ENCODE measurements around the gene CD300E.

Gene CD300E

DNA sequence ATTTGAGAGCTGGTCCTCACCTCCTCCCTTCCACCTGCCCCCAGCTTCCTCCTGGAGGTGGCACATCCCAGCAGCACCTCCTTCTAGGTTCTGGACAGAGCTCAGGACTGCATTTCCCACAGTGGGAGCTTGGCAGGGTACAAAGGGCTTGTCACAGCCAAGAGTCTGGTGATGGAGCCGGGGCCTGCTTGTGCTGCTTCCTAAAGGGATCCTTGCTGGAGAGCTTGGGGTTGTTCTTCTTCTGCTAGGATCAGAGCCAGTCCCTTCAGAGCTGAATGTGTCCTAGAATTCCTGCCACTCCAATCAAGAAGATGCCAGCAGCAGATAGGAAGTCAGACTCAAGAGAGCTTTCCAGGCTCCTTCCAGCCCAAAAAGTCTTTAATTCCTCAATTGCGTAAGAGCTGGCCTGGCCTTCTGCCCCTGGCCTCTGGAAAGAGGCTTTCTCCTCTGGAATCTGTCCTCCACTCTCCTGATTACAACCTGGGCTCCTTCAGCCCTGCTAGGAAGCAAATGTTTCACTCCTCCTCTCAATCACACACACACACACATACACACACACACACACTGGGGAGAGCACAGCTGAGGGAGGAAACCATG lies 4.4 kb downstream of the CD300E start:
- ATAC-seq (no peak), DNase-seq (no peak)
- Mint-ChIP-seq H3K9me3 (no peaks in the 10 kb centered on the region), H3K27ac (no peak overlapping the region), H3K4me1 (peaks cover 2% of the 10 kb centered on the region), H3K27me3 (peaks cover 50% of the 10 kb centered on the region), H3K36me3 (ENCODE audit: low read depth) (no peaks in the 10 kb centered on the region), H3K4me3 (no peak overlapping the region)

DNA sequence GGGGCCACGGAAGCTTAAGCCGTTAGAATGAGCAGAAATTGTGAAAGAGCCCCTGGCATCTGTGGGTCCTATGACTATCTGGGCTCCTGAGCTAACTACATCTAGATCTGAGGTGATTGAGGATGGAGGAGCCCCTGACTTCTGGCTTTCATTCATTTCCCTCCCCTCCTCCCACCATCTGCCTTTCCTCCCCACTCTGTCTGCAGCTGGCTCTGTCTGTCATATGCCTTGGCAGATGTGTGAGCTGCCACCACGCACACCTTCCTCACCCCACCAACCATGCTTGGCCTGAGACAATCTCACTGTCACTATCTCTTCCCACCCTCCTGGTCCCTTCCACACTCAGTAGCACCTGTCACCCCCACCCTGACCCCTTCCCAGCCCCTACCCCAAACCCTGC lies 5.1 kb downstream of the CD300E start:
- DNase-seq (no peak), ATAC-seq (no peak)
- no peaks in the 10 kb centered on the region for H3K9me3 Mint-ChIP-seq
- peaks cover 2% of the 10 kb centered on the region for H3K4me1 Mint-ChIP-seq
- no peak overlapping the region for H3K4me3 Mint-ChIP-seq
- peaks cover 51% of the 10 kb centered on the region for H3K27me3 Mint-ChIP-seq
- no peaks in the 10 kb centered on the region for H3K36me3 Mint-ChIP-seq (ENCODE audit: low read depth)
- no peak overlapping the region for H3K27ac Mint-ChIP-seq

DNA sequence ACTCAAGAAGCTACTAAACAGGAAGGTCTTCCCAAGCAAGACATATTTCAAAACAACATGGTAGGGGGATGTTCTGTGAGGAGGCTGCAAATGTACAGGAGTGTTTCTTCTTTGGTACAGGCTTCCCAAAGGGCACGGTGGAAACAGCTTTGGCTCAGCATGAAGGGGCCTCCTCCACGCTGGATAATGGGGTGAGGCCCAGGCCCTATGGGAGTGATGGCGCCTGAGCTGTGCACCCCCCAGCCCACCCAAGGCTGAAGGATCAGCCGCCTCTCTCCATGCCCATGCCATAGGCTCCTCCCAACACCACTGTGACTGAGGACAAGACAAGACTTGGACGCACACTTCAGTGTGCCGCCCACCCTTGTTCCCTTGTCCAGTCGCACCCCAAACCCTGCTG lies 6.8 kb downstream of the CD300E start:
- H3K36me3 Mint-ChIP-seq (ENCODE audit: low read depth): no peaks in the 10 kb centered on the region
- DNase-seq (no peak), ATAC-seq (no peak)
- no peak overlapping the region for H3K4me3 Mint-ChIP-seq
- H3K27me3 Mint-ChIP-seq: peaks cover 41% of the 10 kb centered on the region
- H3K9me3 Mint-ChIP-seq: no peaks in the 10 kb centered on the region
- H3K4me1 Mint-ChIP-seq: peaks cover 8% of the 10 kb centered on the region
- H3K27ac Mint-ChIP-seq: no peak overlapping the region

DNA sequence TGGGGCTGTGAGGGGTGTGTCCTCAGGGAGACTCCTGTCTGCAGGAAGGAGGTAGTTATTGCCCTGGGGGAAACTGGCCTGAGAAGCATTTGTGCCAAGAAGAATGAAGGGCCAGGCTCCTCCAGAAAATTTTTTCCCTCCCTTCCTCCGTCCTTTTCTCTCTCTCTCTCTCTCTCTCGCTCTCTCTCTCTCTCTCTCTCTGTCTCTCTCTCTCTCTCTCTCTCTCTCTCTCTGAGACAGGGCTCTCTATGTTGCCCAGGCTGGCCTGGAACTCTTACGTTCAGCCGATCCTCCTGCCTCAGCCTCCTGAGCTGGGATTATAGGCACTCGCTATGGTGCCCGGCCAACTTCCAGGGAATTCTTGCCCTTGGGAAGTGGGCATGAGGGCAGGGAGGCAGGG lies 11.5 kb downstream of the CD300E start:
- H3K4me3 Mint-ChIP-seq: no peak overlapping the region
- H3K9me3 Mint-ChIP-seq: no peaks in the 10 kb centered on the region
- no peaks in the 10 kb centered on the region for H3K36me3 Mint-ChIP-seq (ENCODE audit: low read depth)
- ATAC-seq (no peak), DNase-seq (no peak)
- H3K27ac Mint-ChIP-seq: no peak overlapping the region
- peaks cover 6% of the 10 kb centered on the region for H3K4me1 Mint-ChIP-seq
- H3K27me3 Mint-ChIP-seq: peaks cover 30% of the 10 kb centered on the region

DNA sequence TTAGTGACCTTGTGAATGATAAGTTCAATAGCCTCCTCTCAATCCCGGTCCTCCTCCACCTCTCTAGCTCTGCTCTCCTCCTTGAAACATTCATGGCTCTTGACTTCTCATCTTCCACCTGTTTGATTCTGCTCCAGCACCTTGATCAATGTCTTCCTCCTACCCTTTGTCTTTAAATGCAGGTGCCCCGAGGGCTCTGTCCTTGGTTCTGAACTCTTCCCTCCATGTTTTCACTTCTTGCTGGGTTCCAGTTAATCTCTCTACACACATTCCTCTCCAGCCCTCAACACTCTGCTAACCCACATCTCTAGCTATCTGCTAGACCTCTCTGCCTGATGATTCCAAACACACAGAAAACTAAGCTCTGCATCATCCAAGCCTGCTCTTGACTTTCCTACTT lies 13.4 kb downstream of the CD300E start:
- H3K9me3 Mint-ChIP-seq: no peaks in the 10 kb centered on the region
- no peak overlapping the region for H3K4me3 Mint-ChIP-seq
- H3K36me3 Mint-ChIP-seq (ENCODE audit: low read depth): no peaks in the 10 kb centered on the region
- H3K27me3 Mint-ChIP-seq: peaks cover 18% of the 10 kb centered on the region
- ATAC-seq (no peak), DNase-seq (no peak)
- peaks cover 6% of the 10 kb centered on the region for H3K4me1 Mint-ChIP-seq
- H3K27ac Mint-ChIP-seq: no peak overlapping the region

DNA sequence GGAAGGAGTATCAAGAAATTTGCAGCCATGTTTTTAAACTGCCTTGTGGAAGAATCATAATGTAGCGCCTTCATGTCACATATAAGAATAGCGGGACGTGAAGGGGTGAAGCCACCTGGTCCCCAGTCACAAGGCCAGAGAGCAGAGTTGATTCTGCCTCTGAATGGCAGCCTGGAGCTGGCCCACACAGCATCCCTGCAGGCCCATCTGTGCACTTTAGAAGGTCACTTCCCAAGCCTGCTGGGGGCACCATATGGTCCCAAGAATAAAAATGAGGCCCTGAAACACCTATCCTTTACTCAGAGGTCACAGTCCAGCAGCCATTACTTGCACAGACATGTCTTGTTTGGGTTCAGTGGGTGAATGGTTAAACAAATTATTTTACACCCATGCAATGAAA lies 15.0 kb downstream of the CD300E start:
- peaks cover 7% of the 10 kb centered on the region for H3K27me3 Mint-ChIP-seq
- ATAC-seq (no peak), DNase-seq (no peak)
- no peaks in the 10 kb centered on the region for H3K36me3 Mint-ChIP-seq (ENCODE audit: low read depth)
- peaks cover 6% of the 10 kb centered on the region for H3K4me1 Mint-ChIP-seq
- no peak overlapping the region for H3K27ac Mint-ChIP-seq
- no peaks in the 10 kb centered on the region for H3K9me3 Mint-ChIP-seq
- no peak overlapping the region for H3K4me3 Mint-ChIP-seq

DNA sequence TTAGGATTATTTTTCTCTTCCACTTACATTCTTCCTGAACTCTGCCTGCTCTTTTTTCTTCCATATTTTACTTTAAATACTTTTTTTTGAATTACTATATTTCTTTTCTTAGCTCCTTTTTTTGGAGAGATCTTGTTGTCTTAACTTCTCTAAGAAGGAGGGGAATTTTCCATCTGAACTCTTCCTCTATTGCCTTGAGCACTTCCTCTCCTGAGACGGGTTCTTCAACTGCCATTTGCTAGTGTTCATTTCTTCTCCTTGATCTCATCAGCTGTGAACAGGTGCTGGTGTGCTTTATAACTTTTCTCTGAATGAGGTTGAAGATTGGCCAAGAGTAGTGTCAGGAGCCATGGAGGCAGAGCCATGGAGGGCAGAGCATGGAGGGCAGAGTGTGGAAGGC lies 16.3 kb downstream of the CD300E start:
- no peak for ATAC-seq
- no peak overlapping the region for H3K27ac Mint-ChIP-seq
- H3K4me3 Mint-ChIP-seq: no peak overlapping the region

DNA sequence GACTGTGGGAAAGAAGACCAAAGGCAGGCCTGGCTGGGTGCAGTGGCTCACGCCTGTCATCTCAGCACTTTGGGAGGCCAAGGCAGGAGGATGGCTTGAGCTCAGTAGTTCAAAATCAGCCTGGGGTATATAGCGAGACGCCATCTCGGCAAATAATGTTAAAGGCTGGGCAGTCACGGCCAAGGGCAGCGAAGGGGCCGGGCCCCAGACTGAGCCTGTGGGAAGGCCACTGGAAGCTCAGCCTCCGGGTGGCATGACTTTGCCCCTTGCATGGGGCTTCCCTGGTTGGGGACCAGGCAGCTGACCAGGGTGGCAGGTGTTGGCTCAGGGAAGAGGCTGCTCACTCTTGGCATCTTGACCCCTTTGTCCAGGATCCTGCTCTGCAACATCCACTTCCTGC lies 17.5 kb downstream of the CD300E start:
- H3K4me3 Mint-ChIP-seq: no peak overlapping the region
- no peaks in the 10 kb centered on the region for H3K9me3 Mint-ChIP-seq

More for the DNA sequence above, 16.3 kb downstream of the CD300E start:
- no peak for DNase-seq
- peaks cover 4% of the 10 kb centered on the region for H3K4me1 Mint-ChIP-seq
- no peaks in the 10 kb centered on the region for H3K36me3 Mint-ChIP-seq (ENCODE audit: low read depth)
- no peaks in the 10 kb centered on the region for H3K9me3 Mint-ChIP-seq
- H3K27me3 Mint-ChIP-seq: peaks cover 8% of the 10 kb centered on the region

DNA sequence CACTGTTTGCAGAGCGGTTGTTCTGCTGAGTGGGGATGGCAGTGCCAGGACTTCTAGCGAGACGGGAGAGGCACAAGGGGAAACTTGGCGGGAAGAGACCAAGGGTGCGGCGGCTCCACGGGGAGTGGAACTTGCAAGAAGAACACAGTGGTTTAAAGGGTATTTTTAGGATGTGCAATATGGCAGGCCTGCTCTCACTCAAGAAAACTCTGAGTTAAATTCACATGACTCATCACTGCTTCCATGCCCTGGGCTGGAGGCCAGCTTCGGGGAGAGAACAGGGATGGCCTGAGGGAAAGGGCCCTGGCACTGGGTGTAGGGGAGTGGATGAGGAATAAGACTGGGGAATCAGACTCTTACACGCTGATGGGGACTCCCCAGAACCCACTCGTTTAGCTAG lies 18.2 kb downstream of the CD300E start:
- H3K4me3 Mint-ChIP-seq: no peak overlapping the region
- H3K27me3 Mint-ChIP-seq: peaks cover 8% of the 10 kb centered on the region
- peaks cover 4% of the 10 kb centered on the region for H3K4me1 Mint-ChIP-seq
- no peak overlapping the region for H3K27ac Mint-ChIP-seq
- H3K36me3 Mint-ChIP-seq (ENCODE audit: low read depth): no peaks in the 10 kb centered on the region
- DNase-seq (no peak), ATAC-seq (no peak)
- H3K9me3 Mint-ChIP-seq: no peaks in the 10 kb centered on the region

More for the DNA sequence above, 17.5 kb downstream of the CD300E start:
- Mint-ChIP-seq H3K27ac (no peak overlapping the region), H3K27me3 (peaks cover 8% of the 10 kb centered on the region), H3K36me3 (ENCODE audit: low read depth) (no peaks in the 10 kb centered on the region), H3K4me1 (peaks cover 4% of the 10 kb centered on the region)
- DNase-seq: no peak
- ATAC-seq: no peak

DNA sequence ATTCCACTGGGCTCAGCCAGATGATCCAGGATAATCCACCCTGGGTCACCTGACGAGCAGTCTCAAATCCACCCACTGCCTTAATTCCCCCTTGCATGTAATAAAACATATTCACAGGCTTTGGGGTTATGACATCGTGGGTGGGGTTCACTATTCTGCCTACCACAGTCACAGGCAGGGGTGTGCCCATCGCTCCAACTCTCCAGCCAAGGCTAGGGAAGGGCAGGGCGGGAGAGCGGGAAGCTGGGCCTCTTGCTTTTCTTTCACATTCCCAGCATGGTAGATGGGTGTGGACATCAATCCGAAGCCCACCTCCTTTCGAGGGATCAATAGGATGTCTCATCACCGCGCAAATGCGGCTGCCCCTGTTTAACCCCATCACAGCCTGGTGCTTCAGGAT lies 18.8 kb downstream of the CD300E start:
- H3K4me1 Mint-ChIP-seq: peaks cover 5% of the 10 kb centered on the region
- ATAC-seq: no peak
- H3K9me3 Mint-ChIP-seq: no peaks in the 10 kb centered on the region
- peaks cover 14% of the 10 kb centered on the region for H3K27me3 Mint-ChIP-seq
- no peak for DNase-seq
- no peak overlapping the region for H3K27ac Mint-ChIP-seq
- H3K4me3 Mint-ChIP-seq: no peak overlapping the region
- no peaks in the 10 kb centered on the region for H3K36me3 Mint-ChIP-seq (ENCODE audit: low read depth)

DNA sequence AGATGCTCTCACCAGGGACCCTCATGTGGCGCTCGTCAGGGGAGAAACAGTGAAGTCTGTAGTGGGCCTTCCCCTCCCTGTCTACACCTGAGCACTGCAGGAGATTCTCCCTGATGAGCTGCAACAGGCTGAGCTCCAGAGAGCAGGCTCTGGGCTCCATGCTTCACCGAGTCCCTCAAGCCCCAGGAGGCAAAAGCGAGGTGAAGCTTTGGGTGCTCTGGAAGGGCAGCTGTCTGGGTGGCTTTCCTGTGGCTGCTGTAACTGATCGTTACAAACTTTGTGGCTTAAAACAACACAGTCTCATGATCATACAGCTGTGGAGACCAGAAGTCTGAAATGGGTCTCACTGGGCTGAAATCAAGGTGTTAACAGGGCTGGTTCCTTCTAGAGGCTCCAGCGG lies 19.3 kb downstream of the CD300E start:
- Mint-ChIP-seq H3K36me3 (ENCODE audit: low read depth) (no peaks in the 10 kb centered on the region), H3K4me1 (peaks cover 10% of the 10 kb centered on the region), H3K27me3 (peaks cover 14% of the 10 kb centered on the region), H3K4me3 (no peak overlapping the region), H3K9me3 (no peaks in the 10 kb centered on the region), H3K27ac (no peak overlapping the region)
- DNase-seq (no peak), ATAC-seq (no peak)

DNA sequence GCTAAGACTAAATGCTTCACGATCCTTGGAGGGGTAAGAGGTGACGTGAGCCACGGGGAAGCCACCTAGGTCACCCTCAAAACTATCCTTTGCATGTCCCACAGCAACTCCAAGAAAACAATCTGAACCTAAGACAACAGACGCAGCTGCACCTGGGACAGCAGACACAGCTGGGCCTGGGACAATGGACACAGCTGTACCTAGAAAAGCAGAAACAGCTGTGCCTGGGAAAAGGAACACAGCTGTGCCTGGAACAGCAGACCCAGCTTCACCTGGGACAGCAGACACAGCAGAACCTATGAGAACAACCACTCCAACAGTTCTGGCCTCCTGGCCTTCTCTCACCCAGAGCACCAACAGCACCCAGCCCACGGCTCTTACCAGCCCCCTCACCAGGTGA lies 19.8 kb downstream of the CD300E start:
- Mint-ChIP-seq H3K27me3 (peaks cover 17% of the 10 kb centered on the region), H3K36me3 (ENCODE audit: low read depth) (no peaks in the 10 kb centered on the region), H3K9me3 (no peaks in the 10 kb centered on the region), H3K4me1 (peaks cover 12% of the 10 kb centered on the region), H3K27ac (no peak overlapping the region), H3K4me3 (no peak overlapping the region)
- DNase-seq (no peak), ATAC-seq (no peak)

DNA sequence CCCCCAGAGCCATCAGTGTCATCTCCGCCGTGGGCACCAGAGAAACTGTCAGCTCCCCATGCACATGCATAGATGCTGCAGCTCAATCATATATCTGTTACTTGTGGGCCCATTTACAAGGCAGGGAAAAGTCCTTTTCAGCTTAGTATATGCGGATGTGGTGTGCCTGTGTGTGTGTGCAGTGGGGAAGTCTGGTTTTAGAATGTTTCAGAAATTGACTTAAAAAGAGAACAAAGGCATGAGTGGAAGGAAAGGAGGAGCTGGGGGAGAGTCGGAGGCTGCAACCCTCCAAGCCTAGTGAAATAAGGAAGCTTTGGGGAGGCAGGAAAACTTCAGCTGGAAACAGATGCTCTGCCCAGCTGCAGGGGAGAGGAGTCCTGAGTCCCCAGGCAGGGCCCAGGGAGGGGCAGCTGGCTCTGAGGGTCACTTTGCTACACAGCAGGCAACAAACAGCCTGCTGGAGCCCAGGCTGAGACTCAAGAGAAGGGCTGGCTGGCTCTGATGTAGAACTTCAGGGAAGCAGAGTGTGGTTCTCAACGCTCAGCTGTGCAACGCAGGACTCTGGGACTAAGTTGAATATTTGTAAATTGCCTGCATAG lies 20.4 kb downstream of the CD300E start:
- DNase-seq (no peak), ATAC-seq (no peak)
- H3K27ac Mint-ChIP-seq: no peak overlapping the region
- H3K27me3 Mint-ChIP-seq: peaks cover 18% of the 10 kb centered on the region
- peaks cover 16% of the 10 kb centered on the region for H3K4me1 Mint-ChIP-seq
- no peaks in the 10 kb centered on the region for H3K9me3 Mint-ChIP-seq
- no peaks in the 10 kb centered on the region for H3K36me3 Mint-ChIP-seq (ENCODE audit: low read depth)
- H3K4me3 Mint-ChIP-seq: no peak overlapping the region

DNA sequence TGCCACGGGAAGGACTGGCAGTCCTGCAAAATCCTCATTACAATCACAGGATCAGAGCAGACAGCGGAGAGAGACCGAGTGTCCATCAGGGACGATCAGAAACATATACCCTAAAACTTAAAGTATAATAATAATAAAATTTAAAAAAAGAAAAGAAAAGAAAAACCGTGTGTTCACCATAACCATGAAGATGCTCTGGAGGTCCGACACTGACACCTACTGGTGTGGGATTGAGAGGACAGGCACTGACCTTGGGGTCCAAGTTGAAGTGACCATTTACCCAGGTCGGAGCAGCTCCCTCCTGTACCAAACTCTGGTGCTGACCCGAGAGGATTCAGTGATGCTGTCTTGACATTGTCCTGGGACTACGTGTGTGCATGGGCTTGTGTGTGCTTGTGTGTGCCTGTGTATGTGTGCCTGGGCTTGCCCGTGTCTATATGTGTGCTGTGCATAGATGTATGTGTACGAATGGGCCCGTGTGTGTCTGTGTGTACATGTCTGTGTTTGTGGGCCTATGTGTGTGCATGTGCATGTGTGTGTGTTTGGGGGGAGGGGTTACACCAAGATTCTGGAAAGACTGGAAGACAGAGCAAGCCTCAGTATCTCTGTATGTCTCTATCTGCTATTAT lies 21.5 kb downstream of the CD300E start:
- Mint-ChIP-seq H3K4me1 (peaks cover 16% of the 10 kb centered on the region), H3K4me3 (no peak overlapping the region)
- no peak for ATAC-seq

DNA sequence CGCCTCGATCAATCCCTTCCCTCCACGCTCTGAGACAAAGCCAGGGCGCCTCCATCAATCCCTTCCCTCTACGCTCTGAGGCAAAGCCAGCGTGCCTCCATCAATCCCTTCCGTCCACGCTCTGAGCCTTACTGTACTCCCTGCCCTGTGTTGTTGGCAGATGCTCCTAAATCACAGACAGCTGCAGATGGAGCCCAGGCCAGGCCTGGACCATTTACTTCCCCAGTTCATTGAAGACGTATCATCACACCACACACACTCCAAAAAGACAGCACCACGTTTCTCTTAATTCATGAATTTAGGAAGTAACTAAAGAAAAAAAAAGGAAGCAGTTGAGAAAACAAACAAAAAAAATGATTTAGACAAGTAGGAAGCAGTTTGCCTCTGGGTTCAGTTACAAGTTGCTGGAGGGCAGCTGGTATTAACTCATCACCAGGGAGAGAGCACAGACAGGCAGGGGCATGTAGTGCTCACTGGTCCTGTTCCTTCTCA lies 24.0 kb downstream of the CD300E start:
- H3K4me3 Mint-ChIP-seq: no peak overlapping the region
- peaks cover 16% of the 10 kb centered on the region for H3K4me1 Mint-ChIP-seq
- no peaks in the 10 kb centered on the region for H3K36me3 Mint-ChIP-seq (ENCODE audit: low read depth)
- peaks cover 13% of the 10 kb centered on the region for H3K27me3 Mint-ChIP-seq
- DNase-seq: no peak
- H3K27ac Mint-ChIP-seq: no peak overlapping the region
- ATAC-seq: no peak
- H3K9me3 Mint-ChIP-seq: no peaks in the 10 kb centered on the region

More for the DNA sequence above, 21.5 kb downstream of the CD300E start:
- Mint-ChIP-seq H3K36me3 (ENCODE audit: low read depth) (no peaks in the 10 kb centered on the region), H3K27me3 (peaks cover 13% of the 10 kb centered on the region), H3K27ac (no peak overlapping the region), H3K9me3 (no peaks in the 10 kb centered on the region)
- DNase-seq: peak; percentile 38
